Mesenchymal stem cell (in vitro differentiated cells and primary cell): ENCODE measurements around the gene FGF4.

Experiments used
- DNase-seq: peaks from one replicate; pipeline ENCODE4 v3.0.0-alpha.2; 2013
- H2AFZ ChIP-seq: one replicate; pipeline ENCODE4 v1.6.1; 2013; ENCODE audit warnings: low read depth, mild to moderate bottlenecking, control low read depth, inconsistent platforms, low read length, moderate library complexity
- H2AK5ac ChIP-seq: 2 replicates; pipeline ENCODE4 v1.6.1; 2013; ENCODE audit warnings: low read length, moderate library complexity, mild to moderate bottlenecking, inconsistent platforms; ENCODE audit not compliant: severe bottlenecking
- H2BK120ac ChIP-seq: one replicate; pipeline ENCODE4 v1.6.1; 2013; ENCODE audit warnings: low read depth, mild to moderate bottlenecking, inconsistent platforms, low read length, moderate library complexity
- H2BK12ac ChIP-seq, 2 experiments: one replicate each; pipeline ENCODE4 v1.6.1; 2013; ENCODE audit warnings: inconsistent platforms in 2 of 2, low read length in 2 of 2, mild to moderate bottlenecking in 2 of 2, moderate library complexity in 2 of 2, control low read depth in 1 of 2
- H2BK15ac ChIP-seq: one replicate; pipeline ENCODE4 v1.6.1; 2013; ENCODE audit warnings: mild to moderate bottlenecking, low read depth, inconsistent platforms; ENCODE audit not compliant: poor library complexity, severe bottlenecking
- H2BK5ac ChIP-seq: 2 replicates; pipeline ENCODE4 v1.6.1; 2013; ENCODE audit warnings: low read depth, mild to moderate bottlenecking, low read length, control low read depth, inconsistent platforms; ENCODE audit not compliant: poor library complexity, severe bottlenecking
- H3K14ac ChIP-seq, 2 experiments: one replicate each; pipeline ENCODE4 v1.6.1; 2013; ENCODE audit warnings: inconsistent platforms in 2 of 2, low read length in 2 of 2, control low read depth in 1 of 2, mild to moderate bottlenecking in 1 of 2, moderate library complexity in 1 of 2
- H3K18ac ChIP-seq, 2 experiments: one replicate each; pipeline ENCODE4 v1.6.1; 2013; ENCODE audit warnings: inconsistent platforms in 2 of 2, low read length in 2 of 2, control low read depth in 1 of 2, low read depth in 1 of 2, mild to moderate bottlenecking in 1 of 2
- H3K23ac ChIP-seq, 2 experiments: one replicate each; pipeline ENCODE4 v1.6.1; 2013; ENCODE audit warnings: inconsistent platforms in 2 of 2, low read length in 2 of 2, mild to moderate bottlenecking in 2 of 2, moderate library complexity in 2 of 2, control low read depth in 1 of 2
- H3K27ac ChIP-seq: 2 replicates; pipeline ENCODE4 v1.5.1; 2013; ENCODE audit warnings: mild to moderate bottlenecking, moderate library complexity, low read length, control low read depth, inconsistent platforms; ENCODE audit not compliant: poor library complexity, severe bottlenecking
- H3K27me3 ChIP-seq, 2 experiments: 2 replicates each; pipeline versions ENCODE4 v1.6.1 to v1.7.0; 2013; ENCODE audit warnings: low read length in 2 of 2, mild to moderate bottlenecking in 2 of 2, moderate library complexity in 2 of 2, control low read depth in 1 of 2, inconsistent platforms in 1 of 2; ENCODE audit not compliant: control insufficient read depth in 1 of 2, insufficient read depth in 1 of 2
- H3K36me3 ChIP-seq, 2 experiments: 2 replicates each; pipeline versions ENCODE4 v1.6.1 to v1.7.0; 2013; ENCODE audit warnings: low read length in 2 of 2, control low read depth in 1 of 2, inconsistent platforms in 1 of 2, low read depth in 1 of 2, mild to moderate bottlenecking in 1 of 2; ENCODE audit not compliant: insufficient read depth in 2 of 2, control insufficient read depth in 1 of 2
- H3K4ac ChIP-seq, 2 experiments: one replicate each; pipeline ENCODE4 v1.6.1; 2013; ENCODE audit warnings: inconsistent platforms in 2 of 2, low read length in 2 of 2, mild to moderate bottlenecking in 2 of 2, moderate library complexity in 2 of 2, control low read depth in 1 of 2, low read depth in 1 of 2
- H3K4me1 ChIP-seq: 2 replicates; pipeline ENCODE4 v1.6.1; 2013; ENCODE audit warnings: low read depth, low read length, control low read depth; ENCODE audit not compliant: control insufficient read depth, insufficient read depth
- H3K4me2 ChIP-seq: 2 replicates; pipeline ENCODE4 v1.6.1; 2013; ENCODE audit warnings: low read length, mild to moderate bottlenecking, inconsistent platforms; ENCODE audit not compliant: poor library complexity, severe bottlenecking
- H3K4me3 ChIP-seq, 2 experiments: 2 replicates each; pipeline versions ENCODE4 v1.5.1 to v1.7.0; 2013; ENCODE audit warnings: low read length in 2 of 2, mild to moderate bottlenecking in 2 of 2, control low read depth in 1 of 2, low read depth in 1 of 2; ENCODE audit not compliant: insufficient read depth in 1 of 2
- H3K79me1 ChIP-seq: replicated peaks from 2 replicates; pipeline ENCODE4 v1.6.1; 2013; ENCODE audit warnings: mild to moderate bottlenecking, control low read depth, low read length, inconsistent platforms; ENCODE audit not compliant: poor library complexity, severe bottlenecking
- H3K9ac ChIP-seq: 2 replicates; pipeline ENCODE4 v1.7.0; 2013; ENCODE audit warnings: mild to moderate bottlenecking, low read length, moderate library complexity
- H3K9me3 ChIP-seq: 2 replicates; pipeline ENCODE4 v1.7.0; 2013; ENCODE audit warnings: mild to moderate bottlenecking, low read length; ENCODE audit not compliant: control insufficient read depth
- H4K8ac ChIP-seq: one replicate; pipeline ENCODE4 v1.6.1; 2013; ENCODE audit warnings: inconsistent platforms, mild to moderate bottlenecking, low read length, moderate library complexity
- H4K91ac ChIP-seq: one replicate; pipeline ENCODE4 v1.6.1; 2013; ENCODE audit warnings: mild to moderate bottlenecking, low read length, inconsistent platforms
- WGBS: methylation state at CpG from one replicate; pipeline ENCODE4 v1.1.7; 2013; ENCODE audit warnings: mixed read lengths; 5-methylcytosine and 5-hydroxymethylcytosine counted together

Gene FGF4

DNA sequence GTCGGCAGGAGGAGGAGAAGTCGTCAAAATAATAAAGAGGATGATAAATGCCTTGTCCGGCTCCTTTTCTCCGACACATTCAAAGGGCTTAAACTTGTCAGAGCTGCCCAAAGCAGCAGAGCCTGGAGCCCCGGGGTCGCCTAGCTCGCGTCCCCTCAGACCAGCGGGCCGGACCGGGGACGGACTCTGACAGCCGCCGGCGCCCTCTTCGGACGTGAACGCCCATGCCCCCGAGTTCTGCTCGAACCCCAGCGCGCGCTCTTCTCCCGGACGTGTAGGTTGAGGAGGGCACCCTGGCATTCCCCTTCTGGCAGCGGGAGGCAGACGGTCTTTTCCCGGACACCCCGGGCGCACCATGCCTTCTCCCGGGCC lies 43.1 kb upstream of the FGF4 start:
- no peak overlapping the region for H3K14ac ChIP-seq
- H3K4ac ChIP-seq, result no peak overlapping the region
- no peak overlapping the region for H2BK5ac ChIP-seq
- no peak overlapping the region for H3K23ac ChIP-seq
- no peak overlapping the region for H2BK15ac ChIP-seq
- no peak overlapping the region for H3K9ac ChIP-seq
- peaks cover 82 to 84% of the 10 kb centered on the region in 2 experiments for H3K27me3 ChIP-seq
- peak; percentile 3 for DNase-seq
- no peak overlapping the region for H4K91ac ChIP-seq
- H3K36me3 ChIP-seq, result no peaks in the 10 kb centered on the region
- H3K18ac ChIP-seq, result no peak overlapping the region
- H4K8ac ChIP-seq, result no peak overlapping the region
- no peaks in the 10 kb centered on the region for H3K9me3 ChIP-seq
- 5% methylated on average over 29 of the region's 31 CpGs for WGBS
- H3K4me2 ChIP-seq, result peak overlapping the region; percentile 43
- H3K27ac ChIP-seq, result no peak overlapping the region
- H2BK120ac ChIP-seq, result no peak overlapping the region
- no peaks in the 10 kb centered on the region for H3K79me1 ChIP-seq
- no peak overlapping the region for H2AK5ac ChIP-seq
- peaks cover 18% of the 10 kb centered on the region for H3K4me1 ChIP-seq
- no peak overlapping the region for H2BK12ac ChIP-seq
- no peak overlapping the region for H2AFZ ChIP-seq
- H3K4me3 ChIP-seq, result no peak overlapping the region

DNA sequence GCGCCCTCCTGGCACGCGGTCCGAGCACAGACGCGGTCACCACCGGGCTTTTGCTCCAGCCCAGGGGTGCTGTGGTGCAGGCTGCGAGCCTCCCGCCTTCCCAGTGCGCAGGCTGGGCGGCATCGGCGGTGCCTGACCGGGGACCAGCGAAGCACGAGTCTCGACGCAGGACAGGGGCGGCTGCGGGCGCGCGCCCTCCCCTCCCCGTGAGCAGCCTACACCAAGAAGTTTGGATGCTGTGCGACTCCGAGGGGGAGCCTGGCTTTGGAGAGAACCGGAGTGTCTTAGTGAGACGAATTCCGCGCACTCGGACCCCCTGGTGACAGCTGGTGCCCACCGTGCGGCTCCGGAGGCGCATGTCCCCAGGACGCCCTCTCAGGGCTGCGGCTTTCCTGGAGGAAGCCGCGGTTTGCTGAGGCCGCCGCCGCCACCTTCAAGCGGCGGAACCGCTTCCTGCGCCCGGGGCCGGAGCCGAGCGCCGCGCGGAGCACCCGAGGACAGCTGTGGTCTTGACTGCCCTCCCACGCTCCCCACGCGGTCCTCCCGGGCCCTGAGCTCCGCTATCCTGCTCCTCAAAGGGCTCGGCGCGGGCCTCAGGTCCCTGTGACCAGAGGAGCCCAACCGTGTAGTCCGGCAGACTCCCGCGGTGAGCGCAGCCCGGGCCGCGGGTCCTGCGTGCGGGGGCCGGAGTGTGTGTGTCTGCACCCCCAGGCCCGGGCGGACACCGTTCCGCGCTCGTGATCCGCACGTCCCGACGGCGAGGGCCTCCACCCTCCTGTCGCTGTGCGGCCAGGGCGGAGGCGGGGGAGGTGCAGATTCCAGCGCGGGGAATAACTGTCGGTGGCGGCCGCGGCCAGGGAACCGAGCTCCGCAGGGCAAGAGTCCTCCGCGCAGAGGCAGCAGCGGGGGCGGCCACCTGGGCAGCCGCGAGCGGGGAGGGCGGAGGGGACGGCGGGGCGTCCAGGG lies 42.4 kb upstream of the FGF4 start:
- WGBS, result 2% methylated on average over 98 of the region's 107 CpGs
- peak; percentile 18 for DNase-seq

DNA sequence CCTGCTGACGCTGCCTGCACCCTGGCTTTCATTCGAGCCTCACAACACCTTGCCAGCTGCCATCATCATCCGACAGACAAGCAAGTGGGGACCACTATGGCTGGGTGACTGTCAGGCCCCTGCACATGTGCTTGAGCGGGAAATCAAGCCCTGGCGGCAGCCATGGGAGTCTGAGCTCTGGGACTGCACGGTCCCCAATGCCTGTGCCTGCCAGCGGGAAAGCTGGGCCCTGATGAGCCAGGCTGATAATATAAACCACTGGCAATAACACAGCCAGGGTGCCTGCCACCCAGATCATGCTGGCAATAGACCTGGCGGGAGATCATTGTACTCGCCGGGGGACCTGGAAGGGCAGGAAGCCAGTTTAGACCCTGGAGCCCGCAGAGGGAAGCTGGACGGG lies 41.5 kb upstream of the FGF4 start:
- DNase-seq, result no peak
- no peak overlapping the region for H2BK15ac ChIP-seq
- no peak overlapping the region for H4K91ac ChIP-seq
- H3K18ac ChIP-seq, result no peak overlapping the region
- no peak overlapping the region for H2BK5ac ChIP-seq
- no peaks in the 10 kb centered on the region for H3K36me3 ChIP-seq
- H2BK12ac ChIP-seq, result no peak overlapping the region
- H2AFZ ChIP-seq, result no peak overlapping the region
- no peak overlapping the region for H3K4me2 ChIP-seq
- peaks cover 18% of the 10 kb centered on the region for H3K4me1 ChIP-seq
- H3K9ac ChIP-seq, result no peak overlapping the region
- H3K27me3 ChIP-seq, result peaks cover 78 to 81% of the 10 kb centered on the region in 2 experiments
- H4K8ac ChIP-seq, result no peak overlapping the region
- no peak overlapping the region for H3K4ac ChIP-seq
- no peak overlapping the region for H2BK120ac ChIP-seq
- no peaks in the 10 kb centered on the region for H3K9me3 ChIP-seq
- H3K27ac ChIP-seq, result no peak overlapping the region
- H2AK5ac ChIP-seq, result no peak overlapping the region
- no peaks in the 10 kb centered on the region for H3K79me1 ChIP-seq
- no peak overlapping the region for H3K23ac ChIP-seq
- H3K4me3 ChIP-seq, result no peak overlapping the region
- WGBS, result 48% methylated on average over 11 of the region's 12 CpGs
- H3K14ac ChIP-seq, result no peak overlapping the region

More for the DNA sequence above, 42.4 kb upstream of the FGF4 start:
- no peak overlapping the region for H2BK12ac ChIP-seq
- H2BK15ac ChIP-seq, result no peak overlapping the region
- H3K4me2 ChIP-seq, result peak overlapping the region; percentile 43
- H2BK120ac ChIP-seq, result no peak overlapping the region
- H3K79me1 ChIP-seq, result no peaks in the 10 kb centered on the region
- peaks cover 18% of the 10 kb centered on the region for H3K4me1 ChIP-seq
- no peak overlapping the region for H3K18ac ChIP-seq
- H3K4ac ChIP-seq, result no peak overlapping the region
- H3K23ac ChIP-seq, result peak overlapping the region in 1 of 2 experiments; percentile 70
- H4K8ac ChIP-seq, result no peak overlapping the region
- no peak overlapping the region for H3K4me3 ChIP-seq
- no peak overlapping the region for H3K14ac ChIP-seq
- H2AK5ac ChIP-seq, result no peak overlapping the region
- H4K91ac ChIP-seq, result no peak overlapping the region
- H2BK5ac ChIP-seq, result no peak overlapping the region
- no peaks in the 10 kb centered on the region for H3K36me3 ChIP-seq
- no peak overlapping the region for H2AFZ ChIP-seq
- no peak overlapping the region for H3K9ac ChIP-seq
- no peak overlapping the region for H3K27ac ChIP-seq
- peaks cover 80 to 81% of the 10 kb centered on the region in 2 experiments for H3K27me3 ChIP-seq
- H3K9me3 ChIP-seq, result no peaks in the 10 kb centered on the region

DNA sequence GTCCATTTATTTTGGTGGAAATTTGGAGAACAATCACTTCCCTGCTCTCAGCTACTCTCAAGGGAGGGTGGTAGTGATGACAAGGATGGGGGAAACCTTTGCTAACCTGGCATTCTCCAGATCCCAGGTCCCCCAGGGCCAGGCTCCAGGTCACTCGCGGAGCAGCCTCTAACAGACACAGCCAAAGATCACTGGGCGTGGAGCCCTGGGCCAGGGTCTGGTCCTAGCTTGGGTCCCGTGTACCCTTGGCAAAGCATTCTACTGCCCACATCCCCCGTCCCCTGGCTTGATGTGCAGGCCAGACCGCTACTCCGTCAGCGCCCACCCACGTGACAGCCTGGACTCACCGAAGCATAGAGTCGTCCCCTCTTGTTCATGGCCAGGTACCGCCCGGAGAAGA lies 40.8 kb upstream of the FGF4 start:
- no peaks in the 10 kb centered on the region for H3K9me3 ChIP-seq
- H3K27me3 ChIP-seq, result peaks cover 75 to 77% of the 10 kb centered on the region in 2 experiments
- H3K79me1 ChIP-seq, result no peaks in the 10 kb centered on the region
- no peak overlapping the region for H2BK15ac ChIP-seq
- H3K4me3 ChIP-seq, result no peak overlapping the region
- H3K4ac ChIP-seq, result no peak overlapping the region
- H3K23ac ChIP-seq, result no peak overlapping the region
- 90% methylated on average over 11 of the region's 13 CpGs for WGBS
- H3K27ac ChIP-seq, result no peak overlapping the region
- H2BK120ac ChIP-seq, result no peak overlapping the region
- no peak overlapping the region for H3K14ac ChIP-seq
- no peak overlapping the region for H4K8ac ChIP-seq
- no peak for DNase-seq
- H3K9ac ChIP-seq, result no peak overlapping the region
- no peak overlapping the region for H2BK12ac ChIP-seq
- no peak overlapping the region for H2AK5ac ChIP-seq
- no peak overlapping the region for H3K4me2 ChIP-seq
- H4K91ac ChIP-seq, result no peak overlapping the region
- H2AFZ ChIP-seq, result no peak overlapping the region
- H3K4me1 ChIP-seq, result peaks cover 18% of the 10 kb centered on the region
- no peak overlapping the region for H2BK5ac ChIP-seq
- H3K36me3 ChIP-seq, result no peaks in the 10 kb centered on the region
- no peak overlapping the region for H3K18ac ChIP-seq
